HG03565 (cell line): ENCODE results near the gene NME9.

Experiments used
- ATAC-seq: cut with Tn5 transposase; IDR thresholded peaks from one replicate; pipeline ENCODE4 v1.9.1; 2021; ENCODE audit warnings: mild to moderate bottlenecking, moderate library complexity; ENCODE audit not compliant: unreplicated experiment

Gene NME9

GRCh38 chr3:138363322-138363721 lies 33.7 kb upstream of the NME9 start:
- no peak for ATAC-seq

DNA sequence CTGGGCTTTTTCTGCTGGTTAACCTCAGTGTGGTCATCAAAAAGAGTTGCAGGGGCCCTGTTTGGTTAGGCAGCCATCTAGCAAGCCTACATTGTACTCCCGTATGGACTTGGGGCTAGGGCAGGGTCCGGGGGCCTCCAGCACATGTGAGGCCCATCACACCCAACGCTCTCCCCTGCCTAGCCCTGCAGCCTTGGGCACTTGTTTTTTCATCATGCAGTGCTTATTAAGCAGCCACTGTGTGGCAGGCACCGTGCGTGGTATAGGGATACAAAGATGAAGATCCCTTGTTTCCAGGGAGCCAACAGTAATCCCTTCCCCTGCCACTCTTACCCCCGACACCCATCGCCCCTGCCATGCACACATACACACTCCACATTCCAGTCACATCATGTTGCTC lies 32.9 kb upstream of the NME9 start:
- ATAC-seq: no peak

GRCh38 chr3:138361561-138361971 lies 31.9 kb upstream of the NME9 start:
- ATAC-seq: no peak

GRCh38 chr3:138360869-138361525 lies 31.3 kb upstream of the NME9 start:
- ATAC-seq: no peak

GRCh38 chr3:138359919-138360868 lies 30.5 kb upstream of the NME9 start:
- ATAC-seq: no peak

GRCh38 chr3:138359148-138359918 lies 29.7 kb upstream of the NME9 start:
- no peak for ATAC-seq

GRCh38 chr3:138356730-138357405 lies 27.2 kb upstream of the NME9 start:
- ATAC-seq: no peak

DNA sequence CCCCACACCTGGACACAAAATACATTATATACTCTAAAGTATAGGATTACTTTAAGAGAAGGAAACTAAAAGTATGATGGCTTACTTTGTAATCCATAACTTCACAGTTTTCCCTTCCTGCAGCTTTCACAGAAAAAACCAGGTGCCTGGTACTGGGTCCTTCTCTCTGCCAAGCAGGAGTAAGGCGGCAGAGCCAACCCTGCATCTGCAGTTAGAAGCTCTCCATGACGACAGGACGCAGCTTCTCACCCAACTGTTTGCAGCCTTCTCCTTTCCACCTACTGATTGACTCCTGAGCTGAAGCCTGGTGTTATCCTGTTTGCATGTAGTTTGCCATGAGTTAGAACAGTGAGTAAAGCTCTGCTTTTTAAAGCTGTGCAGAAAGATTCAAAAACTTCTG lies 25.4 kb upstream of the NME9 start:
- no peak for ATAC-seq

- ATAC-seq: no peak
Observed at GRCh38 chr3:138354376-138354775, 24.7 kb upstream of the NME9 start.

DNA sequence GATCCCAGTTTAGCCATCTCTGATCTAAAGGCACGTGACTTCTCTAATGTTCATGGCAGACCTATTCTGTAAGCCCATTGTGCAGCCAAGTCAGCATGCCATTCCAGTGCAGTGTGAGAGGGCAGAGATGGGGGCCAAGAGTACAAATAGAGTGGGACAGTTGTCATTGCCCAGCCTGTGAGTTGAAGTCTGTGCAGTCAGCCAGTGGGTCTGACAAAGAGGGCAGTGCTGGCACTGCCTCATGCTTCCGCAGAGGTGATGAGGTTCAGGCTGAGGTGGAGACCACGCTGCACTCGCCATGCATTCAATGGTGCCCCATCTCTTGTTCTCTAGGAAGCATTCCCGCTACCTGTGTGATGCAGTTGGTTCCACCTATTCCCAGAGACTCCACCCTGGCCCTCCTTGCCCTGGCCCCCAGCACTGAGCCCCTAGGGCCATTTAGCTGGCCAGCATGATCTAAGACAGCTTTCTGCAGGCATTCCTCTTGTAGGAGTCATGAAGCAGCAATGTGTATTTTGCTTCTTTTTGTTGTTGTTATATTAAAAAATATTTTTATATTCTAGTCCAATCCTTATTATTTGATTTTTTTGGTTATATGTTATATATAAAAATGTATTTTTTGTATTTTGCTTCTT lies 22.4 kb upstream of the NME9 start:
- ATAC-seq: no peak

DNA sequence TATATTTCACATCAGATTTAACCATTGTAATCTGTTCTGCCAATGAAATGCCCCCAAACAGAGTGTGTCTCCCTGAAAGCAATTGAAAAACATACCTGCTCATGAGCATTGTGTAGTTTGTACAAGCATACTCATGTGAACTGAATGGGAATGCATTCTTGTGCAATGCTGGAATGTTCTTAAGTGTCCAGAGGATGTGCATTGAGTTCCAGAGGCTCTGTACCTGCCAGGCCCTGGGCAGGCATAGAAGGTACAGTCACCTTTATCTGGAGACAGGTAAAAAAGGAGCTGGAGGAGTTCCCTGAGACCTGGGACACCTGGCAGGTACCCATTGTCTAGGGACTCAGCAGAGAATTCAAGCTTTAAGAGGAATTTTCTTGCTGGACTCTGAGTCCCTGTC lies 21.5 kb upstream of the NME9 start:
- no peak for ATAC-seq

DNA sequence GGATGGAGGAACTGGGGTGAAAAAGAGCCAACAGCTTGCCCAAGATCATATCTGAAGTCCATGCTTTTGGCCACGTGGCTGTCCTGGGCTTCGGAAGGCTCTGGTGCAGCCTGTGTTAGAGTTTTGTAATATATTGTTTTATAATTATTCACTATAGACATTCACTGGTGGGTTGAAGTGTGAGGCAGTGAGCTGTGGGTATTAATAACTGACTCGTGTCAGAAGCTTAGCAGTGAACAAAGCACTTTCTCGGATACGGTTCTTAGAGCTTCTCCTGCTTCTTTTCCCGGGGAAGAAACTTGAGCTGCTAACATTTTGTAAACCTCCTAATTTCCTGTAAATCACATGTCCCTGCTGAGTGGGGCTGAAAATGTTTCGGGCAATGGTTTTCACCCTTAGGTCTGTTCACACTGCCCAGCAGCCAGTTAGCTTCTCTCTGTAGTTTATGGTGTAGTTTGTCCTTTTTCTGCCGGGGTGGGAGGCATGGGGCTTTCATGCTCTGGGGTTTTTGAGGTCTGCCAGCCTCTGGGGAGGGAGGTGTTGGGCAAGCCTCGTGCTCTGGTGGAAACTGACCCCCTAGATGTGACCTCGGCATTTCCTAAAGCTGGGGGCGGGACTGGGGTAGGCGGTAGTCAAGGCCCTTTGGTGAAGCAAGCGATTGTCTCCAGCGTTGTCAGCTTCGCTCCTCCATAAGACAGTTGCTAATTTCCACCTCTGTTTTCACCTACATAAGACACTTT lies 20.4 kb upstream of the NME9 start:
- no peak for ATAC-seq

DNA sequence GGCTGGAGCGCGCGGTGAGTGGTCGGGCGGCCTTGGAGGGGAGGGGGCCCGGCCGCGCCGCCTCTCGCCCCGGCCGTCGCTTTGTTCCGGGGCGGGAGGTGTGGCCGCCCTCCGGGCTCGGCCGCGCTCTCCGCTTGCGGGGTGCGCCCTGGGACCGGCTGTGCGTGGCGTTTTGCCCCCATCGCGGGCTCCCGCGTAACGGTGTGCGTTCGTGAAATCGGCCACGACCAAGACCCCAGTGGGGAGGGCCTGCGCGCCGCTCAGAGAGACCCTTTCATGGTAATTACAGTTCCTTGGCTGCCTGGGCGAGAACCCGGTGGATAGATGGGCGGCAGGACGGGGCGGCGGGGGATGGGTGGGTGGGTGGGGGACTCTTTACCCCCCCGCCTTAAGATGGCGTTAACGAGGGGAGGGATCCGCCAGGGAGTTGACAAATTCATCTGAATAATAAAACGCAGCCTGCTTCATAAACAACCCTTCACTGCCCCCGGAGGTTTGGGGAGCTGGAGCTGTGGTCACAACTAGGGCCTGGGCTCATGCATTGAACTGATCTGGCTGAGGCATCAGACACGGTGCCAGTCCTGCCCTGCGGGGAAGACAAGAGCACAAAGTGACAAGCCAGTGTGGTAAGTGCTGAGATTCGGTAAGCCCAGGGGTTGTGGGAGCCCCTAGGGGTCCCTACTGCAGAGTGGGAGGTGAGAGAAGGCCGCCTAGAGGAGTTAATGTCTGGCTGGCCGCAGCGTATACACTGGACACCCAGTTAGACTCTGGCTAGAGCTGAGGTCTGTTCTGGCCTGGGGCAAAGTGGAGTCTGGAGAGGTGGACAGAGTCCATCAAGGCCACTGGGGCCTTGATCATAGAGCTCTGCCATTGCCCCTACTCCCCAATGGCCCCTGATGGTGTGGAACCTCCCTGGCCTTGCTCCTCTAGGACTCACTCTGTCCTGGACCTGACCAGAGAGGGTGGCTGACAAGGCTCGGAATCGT lies 19.4 kb upstream of the NME9 start:
- ATAC-seq: no peak

- no peak for ATAC-seq
Observed at GRCh38 chr3:138347960-138348753, 18.5 kb upstream of the NME9 start, which contains the start of gene MRAS. Gene MRAS (plus strand): TSS chr3:138348579. CDS start chr3:138372884, 24,305 bp downstream.

DNA sequence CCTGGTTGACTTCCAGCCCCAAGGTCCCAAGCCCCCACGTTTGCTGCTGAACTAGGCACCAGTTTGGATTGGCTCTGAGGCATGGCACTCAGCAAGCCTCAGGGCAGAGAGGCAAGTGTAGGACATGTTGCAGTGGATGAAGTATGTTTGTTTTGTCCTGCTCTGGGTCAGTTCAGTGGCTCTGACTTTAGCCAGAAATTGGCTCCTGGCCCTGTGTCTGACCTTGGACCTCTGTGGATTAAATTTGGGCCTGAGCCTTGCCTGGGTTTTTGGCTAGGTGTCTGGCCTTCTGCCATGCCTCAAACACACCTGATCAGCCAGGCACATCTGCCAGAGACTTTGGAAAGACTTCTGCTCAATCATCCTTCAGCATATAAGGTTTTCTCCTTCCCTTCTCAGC lies 15.1 kb upstream of the NME9 start:
- ATAC-seq: no peak

- no peak for ATAC-seq
Observed at GRCh38 chr3:138340511-138340910, 10.9 kb upstream of the NME9 start.

GRCh38 chr3:138338811-138339210 lies 9.2 kb upstream of the NME9 start:
- no peak for ATAC-seq

DNA sequence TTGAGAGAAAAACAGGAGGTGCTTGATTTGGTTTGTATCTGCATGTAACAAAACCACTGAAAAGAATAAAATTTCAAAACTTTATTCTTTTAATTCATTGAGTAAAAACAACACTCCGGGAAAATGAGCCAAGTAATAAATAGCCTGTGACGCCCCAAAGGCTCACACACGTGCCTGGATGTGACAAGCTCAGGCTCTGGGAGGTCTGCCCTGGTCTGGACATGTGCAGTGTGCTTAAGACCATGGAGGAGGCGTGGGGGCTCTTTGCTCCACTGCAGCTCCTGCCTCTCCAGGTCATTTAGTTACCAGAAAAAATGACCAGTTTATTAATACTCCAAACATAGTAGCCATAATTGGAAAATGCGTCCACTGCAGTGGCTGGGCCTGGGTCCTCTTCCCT lies 8.6 kb upstream of the NME9 start:
- ATAC-seq: no peak
